C1 segment of cervical spinal cord (tissue), 14 donors: Measurements from ENCODE around the gene RNU2-63P.
"Not testable (repeated sequence)": the region's sequence is repeated elsewhere in the genome, so short reads cannot be mapped to it uniquely, and the experiment has no call there.

Experiments used
- DNase-seq, 14 donors: peaks; one replicate each; lab custom pipeline; 2025; lab: John Stamatoyannopoulos, UW

The RNU2-63P gene

DNA sequence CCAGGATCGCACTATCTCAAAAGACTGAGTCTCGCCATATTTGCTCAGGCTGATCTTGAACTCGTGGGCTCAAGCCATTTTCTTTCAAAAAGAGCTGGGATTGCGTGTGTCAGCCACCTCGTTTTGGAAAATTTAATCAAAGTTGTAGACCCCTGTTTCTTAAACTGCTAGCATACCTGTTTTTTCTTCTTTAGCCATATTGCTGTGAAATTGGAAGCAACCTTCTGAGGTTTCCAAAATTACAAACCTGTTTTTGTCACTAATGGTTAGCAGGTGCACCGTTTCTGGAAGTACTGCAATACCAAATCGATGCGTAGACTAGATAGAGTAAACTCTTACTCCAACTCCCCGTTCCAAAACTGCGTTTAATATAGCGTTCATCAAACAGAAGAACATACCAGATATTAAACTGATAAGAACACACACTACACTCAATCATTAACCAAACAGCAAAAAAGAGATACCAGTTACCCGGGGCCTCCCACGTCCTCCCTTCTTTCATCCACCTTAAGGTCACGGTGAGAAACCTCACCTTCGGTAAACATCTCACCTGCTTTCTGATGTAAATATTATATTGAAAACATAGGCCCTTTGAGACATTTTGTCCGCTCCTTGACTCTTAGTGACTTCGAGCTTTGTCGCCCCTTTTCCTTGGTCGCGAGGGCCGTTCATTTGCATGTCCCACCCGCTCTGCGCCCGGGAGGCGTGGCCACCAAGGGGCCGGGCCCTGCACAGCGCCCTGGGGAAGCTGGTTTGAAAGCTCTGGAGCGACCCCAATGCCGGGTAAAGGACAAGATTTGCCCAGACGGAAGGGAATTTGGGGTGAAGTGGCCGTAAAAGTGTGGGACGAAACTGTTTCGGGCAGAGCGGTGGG, at the start of gene RNU2-63P:
TSS of gene RNU2-63P (minus strand) at position 462 of the 874 bp plus-strand sequence.
- DNase-seq: peak in 13 of 14 donors; percentile 20 to 89 (median 72)

- no peak for DNase-seq
Measured at GRCh38 chr2:88061295-88061694, 44.9 kb upstream of the RNU2-63P start.

DNA sequence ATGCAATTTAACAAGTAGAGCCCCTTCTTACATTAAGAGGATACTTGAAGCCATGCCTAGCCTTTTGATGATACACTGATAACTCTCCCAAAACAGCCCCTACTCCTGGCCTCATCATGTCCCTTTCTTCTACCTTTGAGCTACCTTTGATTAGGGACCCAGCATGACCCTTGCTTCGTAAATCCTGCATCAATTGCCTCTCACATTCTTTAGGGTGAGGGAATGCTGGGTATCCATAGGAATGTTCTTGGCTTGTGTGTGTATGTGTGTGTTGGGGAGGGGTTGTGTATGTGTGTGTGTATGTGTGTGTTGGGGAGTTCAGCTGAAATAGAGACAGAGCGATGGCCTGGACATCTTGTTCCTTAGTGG, 44.5 kb upstream of the RNU2-63P start:
- DNase-seq: no peak

- peak in 1 of 14 donors; percentile 36 for DNase-seq
Measured at GRCh38 chr2:88059979-88060906, 43.9 kb upstream of the RNU2-63P start.

DNA sequence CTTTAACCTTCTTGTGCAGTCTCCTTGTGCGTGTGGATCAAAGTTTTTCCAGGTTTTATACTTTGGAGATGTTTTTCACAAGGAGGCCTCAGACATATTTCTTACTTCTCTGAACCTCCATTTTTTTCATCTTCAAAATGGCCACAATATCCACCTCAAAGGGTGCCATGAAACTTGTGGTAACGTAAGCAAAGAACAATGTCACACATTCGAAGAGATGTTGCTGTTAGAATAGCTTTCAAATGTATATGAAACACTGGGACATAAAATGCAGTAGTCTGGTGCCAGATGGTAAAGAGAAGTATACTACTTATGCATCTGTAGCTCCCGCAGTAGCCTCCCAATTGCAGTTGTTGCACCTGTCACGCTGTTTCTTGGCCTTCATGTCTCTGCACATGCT, 41.8 kb upstream of the RNU2-63P start:
- DNase-seq: no peak

GRCh38 chr2:88057437-88057844, 41.1 kb upstream of the RNU2-63P start:
- no peak for DNase-seq

DNA sequence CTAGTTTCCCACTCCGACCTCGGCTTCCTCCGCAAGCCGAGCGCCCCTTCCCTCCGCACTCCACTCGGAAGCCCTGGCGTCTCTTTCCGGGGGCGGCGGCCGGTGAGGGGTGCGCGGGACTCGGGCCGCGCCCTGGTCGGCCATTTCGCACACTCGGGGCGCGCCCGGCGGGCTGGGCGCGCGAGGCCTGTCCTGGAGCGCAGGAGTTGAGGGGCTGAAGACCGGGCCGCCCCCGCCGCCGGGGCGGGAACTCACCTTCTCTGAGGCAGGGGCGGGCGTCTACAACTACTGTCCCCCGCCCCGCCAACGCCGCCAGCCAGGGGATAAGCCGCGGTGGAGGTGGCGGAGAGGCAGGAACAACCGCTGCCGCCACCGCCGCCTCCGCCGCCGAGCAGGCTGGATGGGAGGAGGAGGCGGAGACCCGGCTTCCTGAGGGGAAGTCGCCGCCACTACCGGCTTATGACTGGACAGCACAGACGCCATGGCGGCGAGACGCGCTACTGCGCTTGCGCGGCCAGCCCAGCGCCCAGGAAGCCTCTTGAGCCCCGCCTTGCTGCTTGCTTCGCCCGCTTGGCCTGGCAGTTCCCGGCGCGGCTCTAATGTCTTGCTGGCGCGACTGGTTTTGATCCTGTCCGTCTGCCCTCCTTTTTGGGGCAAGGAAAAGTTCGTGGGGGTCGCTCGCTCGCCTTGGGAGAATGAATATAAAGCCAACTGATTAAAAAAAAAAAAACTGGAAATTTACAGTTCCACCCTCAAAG, 39.2 kb upstream of the RNU2-63P start, which contains the start of gene KRCC1:
TSS of gene KRCC1 (minus strand) at position 413 of the 758 bp plus-strand sequence. CDS start 27,220 bp downstream, outside the sequence.
- DNase-seq: peak; percentile 48 to 96 (median 90)

DNA sequence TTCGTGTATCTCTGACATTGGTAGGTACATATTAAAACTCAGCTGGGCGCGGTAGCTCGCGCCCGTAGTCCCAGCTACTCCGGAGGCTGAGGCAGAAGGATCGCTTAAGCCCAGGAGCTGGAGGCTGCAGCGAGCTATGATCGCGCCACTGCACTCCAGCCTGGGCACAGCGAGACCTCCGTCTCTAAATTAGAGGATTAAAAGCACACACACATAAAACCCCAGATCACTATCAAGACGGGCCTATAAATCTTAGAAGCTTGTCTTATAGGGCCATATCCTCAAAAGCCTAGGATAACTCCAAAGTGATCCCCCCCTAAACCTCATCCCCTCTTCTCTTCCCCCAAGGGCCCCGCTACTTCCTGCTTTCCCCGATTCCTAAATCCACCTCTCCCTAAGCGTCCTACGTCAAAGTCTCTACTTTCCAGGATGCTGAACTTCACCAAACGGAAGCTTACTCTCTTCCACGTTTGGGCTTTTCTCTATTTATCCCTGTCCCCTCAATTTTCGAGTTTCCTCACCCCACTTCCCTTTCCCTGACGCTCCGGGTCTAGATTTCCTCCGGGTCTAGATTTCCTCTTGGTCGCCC, 38.5 kb upstream of the RNU2-63P start:
- no peak for DNase-seq

GRCh38 chr2:88053934-88054781, 37.8 kb upstream of the RNU2-63P start:
- no peak for DNase-seq

DNA sequence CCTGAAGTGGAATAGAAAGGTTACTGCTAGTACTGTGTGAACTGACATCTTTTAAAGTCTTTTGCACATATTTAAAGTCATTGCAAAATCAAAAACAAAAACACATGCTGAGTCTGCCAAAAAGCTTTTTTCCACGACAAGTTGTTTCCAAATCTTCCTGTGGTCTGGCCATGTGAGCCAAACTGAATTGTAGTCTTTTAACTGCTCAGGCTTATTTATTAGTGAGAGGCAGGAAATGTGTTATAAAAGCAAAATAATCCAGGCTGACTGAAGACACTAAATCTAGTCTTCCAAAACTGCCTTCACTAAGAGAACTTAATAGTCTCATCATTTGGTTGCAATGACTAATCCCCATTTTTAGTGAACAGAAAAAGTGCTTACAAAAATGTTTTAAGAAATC, 36.9 kb upstream of the RNU2-63P start:
- DNase-seq: no peak

DNA sequence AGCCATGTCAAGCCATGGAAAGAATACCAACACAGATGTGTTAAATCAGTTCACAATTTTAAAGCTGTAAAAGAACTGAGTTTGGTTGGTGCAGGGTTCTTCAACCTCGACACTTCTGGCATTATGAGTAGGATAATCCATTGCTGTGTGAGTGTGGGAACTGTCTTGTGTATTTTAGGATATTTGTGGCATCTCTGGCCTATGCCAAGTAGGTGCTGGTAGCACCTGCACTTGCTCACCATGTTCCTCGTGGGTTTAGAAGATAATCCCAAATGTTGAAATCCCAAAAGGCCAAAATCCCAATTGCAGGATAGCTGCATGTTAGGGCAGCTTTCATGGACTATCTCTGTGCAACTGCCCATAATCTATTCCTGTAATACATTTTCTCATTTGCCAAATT, 35.4 kb upstream of the RNU2-63P start:
- DNase-seq: no peak

DNA sequence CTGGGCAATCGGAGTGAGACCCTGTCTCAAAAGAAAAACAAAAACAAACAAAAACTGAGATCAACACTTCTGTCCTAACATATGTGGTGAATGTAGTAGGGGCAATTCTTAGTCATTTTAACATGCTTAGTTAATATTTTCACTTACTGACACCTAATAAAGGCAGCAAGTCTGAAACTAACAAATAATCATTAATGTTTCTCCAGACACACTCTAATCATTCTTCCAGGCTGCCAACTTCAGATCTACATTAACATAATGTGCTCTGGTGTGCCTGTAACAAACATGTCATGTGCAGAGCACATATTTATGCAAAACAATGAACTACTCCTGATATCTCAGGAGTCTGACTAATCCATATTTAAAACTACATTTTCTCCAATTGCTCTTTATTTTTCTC, 33.3 kb upstream of the RNU2-63P start:
- no peak for DNase-seq

GRCh38 chr2:88048541-88048940, 32.2 kb upstream of the RNU2-63P start:
- no peak for DNase-seq

GRCh38 chr2:88045561-88045960, 29.2 kb upstream of the RNU2-63P start:
- not testable (repeated sequence) for DNase-seq

DNA sequence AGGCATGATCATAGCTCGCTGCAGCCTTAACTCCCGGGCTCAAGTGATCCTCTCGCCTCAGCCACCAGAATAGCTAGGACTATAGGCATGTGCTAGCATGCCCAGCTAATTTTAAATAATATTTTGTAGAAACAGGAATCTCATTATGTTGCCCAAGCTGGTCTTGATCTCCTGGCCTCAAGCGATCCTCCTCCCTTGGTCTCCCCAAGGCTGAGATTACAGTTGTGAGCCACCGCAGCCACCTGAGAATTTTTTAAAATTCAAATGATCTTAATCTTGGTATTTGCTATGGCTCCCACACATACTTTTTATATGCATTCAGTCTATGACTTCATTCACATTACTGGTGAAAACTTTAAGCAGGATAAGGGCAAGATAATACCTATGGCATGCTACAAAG, 26.1 kb upstream of the RNU2-63P start:
- DNase-seq: no peak

GRCh38 chr2:88038263-88039105, 22.1 kb upstream of the RNU2-63P start:
- DNase-seq: no peak

DNA sequence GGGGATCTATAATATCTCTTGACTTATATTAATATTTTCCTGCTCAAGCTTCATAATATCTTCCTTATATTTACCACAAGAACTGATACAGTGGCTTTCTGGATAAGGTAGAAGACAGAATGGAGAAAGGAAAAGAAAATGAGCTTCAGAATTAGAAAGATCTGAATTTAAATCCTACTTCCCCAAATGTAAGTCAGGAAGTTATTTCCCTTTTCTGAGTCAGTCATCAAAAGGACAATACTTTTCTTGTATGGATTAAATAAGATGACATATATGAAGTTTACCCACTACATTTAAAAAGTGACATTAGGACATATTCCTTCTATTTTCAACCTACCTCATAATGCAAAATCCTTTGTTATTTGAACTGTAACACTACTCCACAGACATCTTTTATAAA, 20.3 kb upstream of the RNU2-63P start:
- no peak for DNase-seq

- no peak for DNase-seq
Measured at GRCh38 chr2:88036182-88036581, 19.8 kb upstream of the RNU2-63P start.

- DNase-seq: no peak
Measured at GRCh38 chr2:88032070-88032702, 15.8 kb upstream of the RNU2-63P start.
